ENCODE results near the gene ERMN.
"Not testable (repeated sequence)": the region's sequence is repeated elsewhere in the genome, so short reads cannot be mapped to it uniquely, and the experiment has no call there.

The ERMN gene

DNA sequence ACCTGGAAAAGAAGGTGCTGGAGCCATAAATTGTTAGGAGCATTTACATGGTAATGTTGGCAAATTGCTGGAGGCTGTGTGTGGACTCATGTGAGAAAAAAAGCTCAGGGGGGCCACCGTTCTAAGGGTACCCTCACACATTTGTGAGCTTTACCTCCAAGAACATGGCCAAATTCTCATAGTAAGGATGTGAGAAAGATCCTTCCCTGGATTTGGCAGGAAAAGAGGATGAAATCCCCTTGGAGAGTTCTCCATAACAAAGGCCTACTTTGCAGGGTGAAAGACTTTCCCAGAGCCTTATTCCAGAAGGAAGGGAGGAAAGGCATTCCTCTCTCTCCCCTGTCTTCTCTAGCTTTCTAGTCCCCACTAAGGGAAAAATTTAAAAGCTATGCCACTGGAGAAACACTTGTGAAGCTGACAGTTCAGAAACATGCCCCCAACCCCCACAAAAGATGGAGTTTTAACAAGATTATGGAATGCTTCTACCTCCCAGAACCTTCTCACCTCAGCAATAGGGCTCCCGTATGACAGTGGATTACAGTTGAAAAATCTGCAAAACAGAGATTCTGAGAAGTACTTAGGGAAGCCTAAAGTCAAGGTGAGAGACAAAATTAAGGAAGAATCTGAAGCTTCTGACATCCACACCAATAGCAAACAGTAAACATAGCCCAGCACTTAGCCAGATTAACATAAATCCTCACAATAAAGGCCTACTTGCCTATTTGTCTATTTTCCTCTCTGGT is 20.2 kb upstream of the ERMN start:
- H3K27ac ChIP-seq (ENCODE audit: low read depth, low read length) = no peak overlapping the region
- no peak overlapping the region for H3K9ac ChIP-seq (ENCODE audit: low read length)
- no peak overlapping the region for H3K4me3 ChIP-seq (ENCODE audit: low read length)
- H3K4me1 ChIP-seq (ENCODE audit: control insufficient read depth, insufficient read depth, low read length) = no peaks in the 10 kb centered on the region
- no peaks in the 10 kb centered on the region for H3K27me3 ChIP-seq (ENCODE audit: control insufficient read depth, insufficient read depth, low read length)
- H3K36me3 ChIP-seq (ENCODE audit: control insufficient read depth, insufficient read depth, low read length) = no peaks in the 10 kb centered on the region

DNA sequence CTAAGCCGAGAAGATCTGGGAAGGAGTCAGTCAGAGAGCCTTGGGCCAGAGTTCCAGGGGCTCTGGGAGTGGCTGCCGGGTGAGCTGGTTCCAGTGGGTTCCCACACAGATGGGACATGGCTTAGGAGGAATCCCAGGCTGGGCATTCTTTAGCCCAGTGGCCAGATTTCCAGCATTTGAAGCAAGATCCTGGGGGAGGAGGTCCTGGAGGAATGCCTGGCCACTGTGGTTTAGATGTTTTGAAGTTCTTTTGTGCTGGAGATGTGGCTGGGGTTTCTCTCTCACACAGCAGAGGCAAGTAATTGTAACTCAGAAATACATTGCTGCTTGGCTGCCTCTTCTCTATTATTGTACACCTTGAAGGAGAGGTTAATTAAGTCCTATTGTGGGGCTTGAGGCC is 15.8 kb upstream of the ERMN start:
- not testable (repeated sequence) for H3K27ac ChIP-seq (ENCODE audit: low read depth, low read length); H3K4me1 ChIP-seq (ENCODE audit: control insufficient read depth, insufficient read depth, low read length); H3K27me3 ChIP-seq (ENCODE audit: control insufficient read depth, insufficient read depth, low read length); H3K36me3 ChIP-seq (ENCODE audit: control insufficient read depth, insufficient read depth, low read length); H3K9ac ChIP-seq (ENCODE audit: low read length); H3K4me3 ChIP-seq (ENCODE audit: low read length)

DNA sequence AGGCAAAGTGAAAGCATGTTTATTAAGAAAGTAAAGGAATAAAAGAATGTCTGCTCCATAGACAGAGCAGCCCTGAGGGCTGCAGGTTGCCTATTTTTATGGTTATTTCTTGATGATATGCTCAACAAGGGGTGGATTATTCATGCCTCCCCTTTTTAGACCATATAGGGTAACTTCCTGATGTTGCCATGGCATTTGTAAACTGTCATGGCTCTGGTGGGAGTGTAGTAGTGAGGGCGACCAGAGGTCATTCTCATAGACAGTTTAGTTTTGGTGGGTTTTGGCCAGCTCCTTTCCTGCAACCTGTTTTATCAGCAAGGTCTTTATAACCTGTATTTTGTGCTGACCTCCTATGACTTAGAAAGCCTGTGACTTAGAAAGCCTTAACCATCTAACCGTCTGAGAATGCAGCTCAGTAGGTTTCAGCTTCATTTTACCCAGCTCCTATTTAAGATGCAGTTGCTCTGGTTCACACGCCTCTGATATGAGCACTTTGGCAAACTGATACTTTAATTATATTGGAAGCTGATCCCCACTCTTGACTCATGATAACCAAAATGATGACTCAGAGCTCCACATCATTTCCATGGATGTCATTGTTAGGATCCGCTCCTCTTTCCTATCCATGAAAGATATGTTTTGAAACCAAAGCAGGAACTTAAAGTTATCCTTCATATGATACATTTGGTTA is 14.5 kb upstream of the ERMN start:
- no peaks in the 10 kb centered on the region for H3K36me3 ChIP-seq (ENCODE audit: control insufficient read depth, insufficient read depth, low read length)
- no peak overlapping the region for H3K27ac ChIP-seq (ENCODE audit: low read depth, low read length)
- H3K4me3 ChIP-seq (ENCODE audit: low read length) = no peak overlapping the region
- H3K9ac ChIP-seq (ENCODE audit: low read length) = no peak overlapping the region
- no peaks in the 10 kb centered on the region for H3K27me3 ChIP-seq (ENCODE audit: control insufficient read depth, insufficient read depth, low read length)
- no peaks in the 10 kb centered on the region for H3K4me1 ChIP-seq (ENCODE audit: control insufficient read depth, insufficient read depth, low read length)

DNA sequence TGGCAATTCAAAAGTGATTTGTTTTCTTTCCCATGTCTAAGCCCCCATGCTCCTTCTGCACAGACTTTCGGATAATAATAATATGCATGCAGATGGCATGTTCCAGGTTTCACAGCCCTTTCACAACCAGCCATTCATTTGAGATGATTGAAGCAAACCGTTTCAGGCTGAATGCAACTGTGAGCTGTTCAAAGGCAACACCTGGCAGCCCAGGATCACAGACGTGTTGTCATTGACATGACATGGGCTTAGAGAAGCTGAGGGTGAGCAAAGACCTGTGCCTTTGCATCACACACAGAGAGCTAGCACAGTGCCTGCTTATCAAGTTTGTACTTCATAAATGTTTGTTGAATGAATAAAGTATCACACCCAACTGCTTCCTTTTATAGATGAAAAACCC is 12.4 kb upstream of the ERMN start:
- H3K27ac ChIP-seq (ENCODE audit: low read depth, low read length) = no peak overlapping the region
- H3K4me3 ChIP-seq (ENCODE audit: low read length) = no peak overlapping the region
- H3K4me1 ChIP-seq (ENCODE audit: control insufficient read depth, insufficient read depth, low read length) = no peaks in the 10 kb centered on the region
- no peak overlapping the region for H3K9ac ChIP-seq (ENCODE audit: low read length)
- no peaks in the 10 kb centered on the region for H3K36me3 ChIP-seq (ENCODE audit: control insufficient read depth, insufficient read depth, low read length)
- no peaks in the 10 kb centered on the region for H3K27me3 ChIP-seq (ENCODE audit: control insufficient read depth, insufficient read depth, low read length)

DNA sequence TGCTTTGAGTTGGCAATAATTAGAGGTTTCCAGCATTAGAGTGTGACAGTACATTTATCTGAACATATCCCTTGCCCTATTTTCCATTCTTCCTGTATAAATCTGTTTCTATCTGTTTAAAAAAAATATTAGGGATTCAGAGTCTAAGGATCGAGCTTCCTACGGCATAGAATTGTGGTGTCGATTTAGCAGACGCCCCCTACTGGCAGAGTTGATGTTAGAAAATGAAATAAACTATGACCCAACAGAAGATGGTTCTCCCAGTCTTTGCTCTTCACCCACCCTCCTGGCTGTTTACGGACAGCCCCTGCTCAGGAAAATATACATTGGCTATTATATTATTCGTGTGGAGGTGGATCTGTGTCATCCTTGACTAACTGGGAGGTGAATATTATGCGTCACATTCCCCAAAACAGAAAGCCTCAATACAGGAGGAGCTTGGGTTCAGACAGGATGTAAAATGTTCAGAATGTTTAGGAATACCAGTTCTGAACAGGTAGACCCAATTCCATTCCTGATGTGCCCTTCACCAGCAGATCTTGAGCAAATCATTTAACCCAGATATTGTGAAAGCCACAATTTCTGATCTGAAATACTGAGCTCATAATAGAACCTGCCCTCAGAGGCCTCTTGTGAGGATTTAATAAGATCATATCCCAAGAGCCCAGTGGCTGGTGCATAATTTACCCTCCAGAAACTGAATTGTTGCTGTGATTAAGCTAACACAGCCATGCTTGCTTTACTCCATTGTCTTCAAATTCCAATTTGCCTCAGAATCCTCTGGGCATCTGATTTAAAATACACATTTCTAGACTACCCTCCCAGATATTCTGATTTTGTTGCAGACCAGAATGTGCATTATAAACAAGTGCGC is 10.8 kb upstream of the ERMN start:
- Histone ChIP-seq H3K27me3 (ENCODE audit: control insufficient read depth, insufficient read depth, low read length) (no peaks in the 10 kb centered on the region), H3K9ac (ENCODE audit: low read length) (no peak overlapping the region), H3K27ac (ENCODE audit: low read depth, low read length) (no peak overlapping the region), H3K4me1 (ENCODE audit: control insufficient read depth, insufficient read depth, low read length) (no peaks in the 10 kb centered on the region), H3K4me3 (ENCODE audit: low read length) (no peak overlapping the region), H3K36me3 (ENCODE audit: control insufficient read depth, insufficient read depth, low read length) (no peaks in the 10 kb centered on the region)

DNA sequence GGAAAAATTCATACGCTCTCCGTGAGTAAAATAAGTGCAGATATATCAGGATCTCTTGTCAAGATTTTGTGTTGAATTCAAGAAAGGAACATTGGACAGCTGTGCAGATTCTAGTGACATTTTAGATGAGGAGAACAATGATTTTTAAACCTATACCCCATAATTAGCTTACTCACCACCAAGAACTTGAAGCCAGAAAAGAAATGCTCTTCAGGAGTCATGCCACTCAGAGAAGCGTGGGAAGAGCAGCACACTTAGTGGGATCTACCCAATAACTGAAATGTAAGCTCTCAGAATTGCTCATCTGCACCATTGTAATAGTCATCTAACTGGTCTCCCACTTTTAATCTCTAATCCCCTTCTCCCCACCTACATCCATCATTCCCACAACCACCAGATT is 9.2 kb upstream of the ERMN start:
- Histone ChIP-seq H3K4me3 (ENCODE audit: low read length) (no peak overlapping the region), H3K27ac (ENCODE audit: low read depth, low read length) (no peak overlapping the region), H3K27me3 (ENCODE audit: control insufficient read depth, insufficient read depth, low read length) (no peaks in the 10 kb centered on the region), H3K9ac (ENCODE audit: low read length) (no peak overlapping the region), H3K36me3 (ENCODE audit: control insufficient read depth, insufficient read depth, low read length) (no peaks in the 10 kb centered on the region), H3K4me1 (ENCODE audit: control insufficient read depth, insufficient read depth, low read length) (no peaks in the 10 kb centered on the region)

DNA sequence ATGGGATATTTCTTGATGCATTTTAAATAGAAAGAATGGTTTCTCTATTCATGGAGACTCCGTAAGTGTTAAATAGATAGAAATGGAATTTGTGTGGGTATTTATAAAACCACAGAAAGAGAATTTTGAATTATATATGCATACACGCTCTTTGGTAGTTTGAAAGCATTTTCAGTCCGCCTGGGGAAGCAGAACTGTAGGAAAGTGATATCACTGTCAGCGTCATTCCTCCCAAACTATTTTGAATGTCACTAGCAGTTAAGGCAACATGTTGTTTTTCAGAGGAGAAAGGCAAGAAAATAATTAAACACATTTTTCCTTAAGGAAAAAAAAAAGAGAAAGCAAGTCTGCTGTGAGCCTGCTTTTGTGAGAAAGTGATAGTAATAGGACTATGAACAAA is 8.7 kb upstream of the ERMN start:
- H3K9ac ChIP-seq (ENCODE audit: low read length) = no peak overlapping the region
- no peaks in the 10 kb centered on the region for H3K27me3 ChIP-seq (ENCODE audit: control insufficient read depth, insufficient read depth, low read length)
- no peaks in the 10 kb centered on the region for H3K4me1 ChIP-seq (ENCODE audit: control insufficient read depth, insufficient read depth, low read length)
- no peak overlapping the region for H3K27ac ChIP-seq (ENCODE audit: low read depth, low read length)
- no peak overlapping the region for H3K4me3 ChIP-seq (ENCODE audit: low read length)
- H3K36me3 ChIP-seq (ENCODE audit: control insufficient read depth, insufficient read depth, low read length) = no peaks in the 10 kb centered on the region

DNA sequence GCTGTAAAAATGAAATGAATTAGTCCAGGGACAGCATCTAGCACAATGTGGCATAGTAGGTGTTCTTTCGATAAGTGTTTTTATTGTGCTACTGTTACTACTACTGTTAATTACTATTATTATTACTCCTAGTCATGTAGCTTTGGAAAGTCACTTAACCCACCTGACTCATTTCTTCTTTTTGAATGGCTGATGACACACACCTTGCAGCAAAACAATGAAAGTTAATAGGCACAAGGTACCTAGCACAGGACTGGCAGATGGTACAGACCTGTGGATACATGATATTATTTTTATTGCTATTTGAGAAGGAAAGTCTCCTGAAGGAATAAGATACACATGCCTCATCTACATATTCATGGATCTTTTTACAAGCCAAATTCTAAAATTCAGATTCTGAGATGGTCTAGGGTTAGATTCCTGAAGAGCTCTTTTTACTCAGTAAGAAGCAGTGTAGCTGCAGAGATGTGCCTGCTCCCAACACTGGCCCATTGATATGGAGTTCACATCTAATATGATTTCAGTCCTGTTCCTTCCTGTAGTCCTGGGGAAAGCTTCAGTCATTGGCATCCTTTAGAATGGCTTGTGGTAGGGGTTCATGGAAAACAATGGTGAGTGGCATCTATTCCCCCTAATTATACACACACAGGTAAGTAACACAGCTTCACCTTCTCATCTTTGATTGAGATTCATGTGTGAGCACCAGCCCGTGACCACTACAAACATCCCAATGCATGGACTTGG is 7.9 kb upstream of the ERMN start:
- H3K4me1 ChIP-seq (ENCODE audit: control insufficient read depth, insufficient read depth, low read length) = no peaks in the 10 kb centered on the region
- H3K36me3 ChIP-seq (ENCODE audit: control insufficient read depth, insufficient read depth, low read length) = no peaks in the 10 kb centered on the region
- H3K4me3 ChIP-seq (ENCODE audit: low read length) = no peak overlapping the region
- no peak overlapping the region for H3K9ac ChIP-seq (ENCODE audit: low read length)
- no peak overlapping the region for H3K27ac ChIP-seq (ENCODE audit: low read depth, low read length)
- H3K27me3 ChIP-seq (ENCODE audit: control insufficient read depth, insufficient read depth, low read length) = no peaks in the 10 kb centered on the region

DNA sequence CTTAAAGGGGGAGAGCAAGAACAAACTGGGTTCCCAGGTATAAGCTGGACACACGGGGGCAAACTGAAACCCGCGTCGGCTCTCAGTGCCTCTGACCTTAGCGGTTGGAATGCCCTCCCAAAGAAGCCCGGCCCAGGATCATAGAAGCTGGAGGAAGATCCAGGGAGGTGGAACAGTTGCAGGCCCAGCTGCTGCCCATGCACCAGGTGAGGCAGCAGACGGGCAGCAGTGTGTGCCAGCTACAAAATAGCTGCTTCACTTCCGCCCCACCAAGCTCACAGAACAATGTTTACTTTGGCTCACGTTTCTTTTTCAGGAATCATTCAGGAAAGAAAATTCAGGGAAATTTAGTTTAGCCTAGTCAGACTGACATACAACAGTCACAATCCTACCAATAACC is 3.9 kb upstream of the ERMN start:
- Histone ChIP-seq H3K27me3 (ENCODE audit: control insufficient read depth, insufficient read depth, low read length) (no peaks in the 10 kb centered on the region), H3K36me3 (ENCODE audit: control insufficient read depth, insufficient read depth, low read length) (no peaks in the 10 kb centered on the region), H3K4me1 (ENCODE audit: control insufficient read depth, insufficient read depth, low read length) (no peaks in the 10 kb centered on the region), H3K4me3 (ENCODE audit: low read length) (no peak overlapping the region), H3K27ac (ENCODE audit: low read depth, low read length) (no peak overlapping the region), H3K9ac (ENCODE audit: low read length) (no peak overlapping the region)

DNA sequence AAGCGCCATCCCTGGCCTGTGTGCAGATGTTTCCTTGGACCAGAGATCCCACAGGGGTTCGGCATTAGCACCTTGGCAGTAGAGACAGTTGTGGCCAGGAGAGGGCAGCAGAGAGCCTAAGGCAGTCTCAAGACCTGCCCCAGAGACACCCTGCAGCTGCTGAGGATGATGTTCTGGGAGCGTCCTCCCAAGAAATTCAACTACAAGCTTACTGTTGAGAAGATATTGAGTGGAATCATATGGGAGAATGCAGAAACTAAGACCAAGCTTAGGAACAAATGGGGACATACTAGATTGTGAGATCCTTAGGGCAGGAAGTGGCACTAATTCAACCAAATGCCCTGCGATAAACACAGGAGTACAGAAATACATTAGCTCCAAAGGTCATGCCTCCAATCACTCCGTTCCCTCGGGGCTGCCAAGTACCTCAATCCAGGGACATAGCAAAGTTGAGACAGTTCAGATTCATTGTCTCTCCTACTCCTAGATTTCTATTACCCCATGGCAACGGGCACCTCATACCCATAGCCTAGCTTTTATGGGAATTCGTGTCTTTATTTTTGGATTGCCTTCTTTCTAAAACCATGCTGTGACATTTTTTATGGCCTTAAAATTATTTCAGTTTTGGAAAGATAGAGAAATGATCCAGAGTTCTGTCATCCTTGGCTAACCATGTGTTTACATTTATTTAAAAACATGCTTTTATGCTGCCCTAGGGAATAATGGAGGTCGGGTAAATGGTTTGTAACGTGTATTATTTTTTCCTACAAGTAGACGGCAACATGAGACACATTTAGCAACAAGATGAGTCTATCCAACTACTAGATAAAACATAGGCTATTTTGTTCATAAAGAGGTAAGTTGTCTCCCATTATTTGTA is 2.2 kb upstream of the ERMN start:
- Histone ChIP-seq H3K9ac (ENCODE audit: low read length) (no peak overlapping the region), H3K4me3 (ENCODE audit: low read length) (no peak overlapping the region), H3K27me3 (ENCODE audit: control insufficient read depth, insufficient read depth, low read length) (no peaks in the 10 kb centered on the region), H3K4me1 (ENCODE audit: control insufficient read depth, insufficient read depth, low read length) (no peaks in the 10 kb centered on the region), H3K36me3 (ENCODE audit: control insufficient read depth, insufficient read depth, low read length) (no peaks in the 10 kb centered on the region), H3K27ac (ENCODE audit: low read depth, low read length) (no peak overlapping the region)

DNA sequence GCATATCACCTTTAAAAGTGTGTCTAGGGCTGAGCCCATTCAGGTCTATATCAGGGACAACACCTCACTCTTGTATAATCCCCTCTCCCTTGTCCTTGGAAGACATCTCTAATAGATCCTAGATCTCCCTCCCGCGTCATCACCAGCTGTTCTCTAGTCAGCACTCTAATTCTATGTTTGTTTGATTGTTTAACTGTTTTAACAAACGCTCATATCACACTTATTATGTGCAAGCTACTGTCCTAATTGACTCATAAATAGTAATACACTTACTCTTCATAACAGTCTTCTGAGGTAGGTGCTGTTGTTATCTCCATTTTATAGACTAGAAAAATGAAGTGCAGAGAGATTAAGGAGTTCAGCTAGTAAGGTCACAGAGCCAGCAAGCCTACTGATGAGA is 1.6 kb upstream of the ERMN start:
- Histone ChIP-seq H3K4me3 (ENCODE audit: low read length) (no peak overlapping the region), H3K4me1 (ENCODE audit: control insufficient read depth, insufficient read depth, low read length) (no peaks in the 10 kb centered on the region), H3K9ac (ENCODE audit: low read length) (no peak overlapping the region), H3K36me3 (ENCODE audit: control insufficient read depth, insufficient read depth, low read length) (no peaks in the 10 kb centered on the region), H3K27ac (ENCODE audit: low read depth, low read length) (no peak overlapping the region), H3K27me3 (ENCODE audit: control insufficient read depth, insufficient read depth, low read length) (no peaks in the 10 kb centered on the region)

Data from rectal smooth muscle tissue (tissue), 1 donor.